HG03060 (cell line): Measurements from ENCODE around the gene SCYGR1.
"Not testable (repeated sequence)": the region's sequence is repeated elsewhere in the genome, so short reads cannot be mapped to it uniquely, and the experiment has no call there.

Experiments
- ATAC-seq: cut with Tn5 transposase; IDR thresholded peaks from one replicate; pipeline ENCODE4 v1.9.1; 2021; ENCODE audit warnings: low read depth, moderate number of reproducible peaks; ENCODE audit not compliant: unreplicated experiment

SCYGR1 gene

GRCh38 chr2:227376656-227377396 is 10.9 kb downstream of the SCYGR1 start:
- ATAC-seq, result no peak

- no peak for ATAC-seq
Observed at GRCh38 chr2:227374158-227374557, 13.6 kb downstream of the SCYGR1 start.

GRCh38 chr2:227373389-227373788 is 14.4 kb downstream of the SCYGR1 start:
- ATAC-seq, result no peak

- ATAC-seq, result no peak
Observed at GRCh38 chr2:227370791-227371312, 16.9 kb downstream of the SCYGR1 start.

- no peak for ATAC-seq
Observed at GRCh38 chr2:227370092-227370491, 17.7 kb downstream of the SCYGR1 start.

GRCh38 chr2:227368574-227368973 is 19.2 kb downstream of the SCYGR1 start:
- ATAC-seq, result no peak

GRCh38 chr2:227367427-227367795 is 20.3 kb downstream of the SCYGR1 start:
- no peak for ATAC-seq

GRCh38 chr2:227366769-227367426 is 20.9 kb downstream of the SCYGR1 start:
- no peak for ATAC-seq

- no peak for ATAC-seq
Observed at GRCh38 chr2:227365833-227366232, 21.9 kb downstream of the SCYGR1 start.

GRCh38 chr2:227364585-227365263 is 23.0 kb downstream of the SCYGR1 start:
- ATAC-seq, result not testable (repeated sequence)

- no peak for ATAC-seq
Observed at GRCh38 chr2:227363756-227364155, 24.0 kb downstream of the SCYGR1 start.

GRCh38 chr2:227360351-227360750 is 27.4 kb downstream of the SCYGR1 start:
- no peak for ATAC-seq

GRCh38 chr2:227351639-227352038 is 36.1 kb downstream of the SCYGR1 start:
- ATAC-seq, result no peak

GRCh38 chr2:227349989-227350612 is 37.6 kb downstream of the SCYGR1 start:
- ATAC-seq, result no peak

- no peak for ATAC-seq
Observed at GRCh38 chr2:227348324-227348723, 39.4 kb downstream of the SCYGR1 start.

GRCh38 chr2:227347117-227347516 is 40.6 kb downstream of the SCYGR1 start:
- no peak for ATAC-seq

- ATAC-seq, result no peak
Observed at GRCh38 chr2:227344231-227344630, 43.5 kb downstream of the SCYGR1 start.

GRCh38 chr2:227341553-227341952 is 46.2 kb downstream of the SCYGR1 start:
- no peak for ATAC-seq

GRCh38 chr2:227340106-227340505 is 47.6 kb downstream of the SCYGR1 start:
- no peak for ATAC-seq

GRCh38 chr2:227339098-227339599 is 48.6 kb downstream of the SCYGR1 start:
- ATAC-seq, result no peak
